Measurements from ENCODE around the gene GRAMD2B. TPM values are rescaled to one million over a fixed set of nuclear protein-coding genes. Genes with fewer than 3 reads are reported as not detected.

Gene GRAMD2B
- total RNA-seq = 1 to 10 TPM; 7.2 to 9.4 TPM
- polyA plus RNA-seq (2013, experiment 1 of 2) = 6.3 TPM
- 6.0 TPM for polyA plus RNA-seq (2013, experiment 2 of 2)
- total RNA-seq = 5.1 to 28.3 (median 11.7) reads per million in 172 experiments

- Histone ChIP-seq H3K27me3 (ENCODE audit: control insufficient read depth in 1 of 2, insufficient read depth in 2 of 2, low read length in 2 of 2) (no peaks in the 10 kb centered on the region), H3K4me1 (ENCODE audit: insufficient read depth, low read length) (peaks cover 10% of the 10 kb centered on the region), H3K4me3 (ENCODE audit: low read length) (peak within 1 kb of the TSS; percentile 72), H3K9me3 (ENCODE audit: control insufficient read depth in 1 of 2, insufficient read depth in 1 of 2, low read length in 2 of 2) (no peaks in the 10 kb centered on the region), H3K36me3 (ENCODE audit: insufficient read depth, low read length) (no peaks in the 10 kb centered on the region), H3K27ac (ENCODE audit: low read depth in 1 of 2, low read length in 2 of 2) (peak within 1 kb of the TSS; percentile 81 to 82)
- ChIA-PET POLR2A (interaction anchor here (1.0 to 4.5 kb wide), 14 partner anchors 10 to 431 kb away, joined by 3 to 72 read pairs (median 10); no protein-coding TSS in a partner anchor), CTCF (interaction anchor here (1.2 kb wide), 1 partner anchor 67 kb away, joined by 4 read pairs; no protein-coding TSS in a partner anchor)
- Mint-ChIP-seq H3K9me3 (no peaks in the 10 kb centered on the region), H3K4me1 (ENCODE audit: low read depth) (peaks cover 48% of the 10 kb centered on the region), H3K36me3 (ENCODE audit: low read depth) (peaks cover 14% of the 10 kb centered on the region), H3K27ac (peak within 1 kb of the TSS; percentile 93), H3K27me3 (no peaks in the 10 kb centered on the region), H3K4me3 (peak within 1 kb of the TSS; percentile 99)
- no peak for TF ChIP-seq CTCF (IDR thresholded peaks at IDR 0.05)
- intact Hi-C loops (cut with DNase I, micrococcal nuclease) = loop anchor here (1.0 to 10.0 kb wide), 7 partner anchors 26 to 1662 kb away; partner anchors contain the start of genes LMNB1 (in 1 of the 2) and SLC12A2 (in 1 of the 2)
- DNase-seq = peak; percentile 38 to 88 (median 57)
- peak; percentile 95 for ATAC-seq (ENCODE audit: poor library complexity)
Measured at GRCh38 chr5:126422994-126423788, at the start of gene GRAMD2B. Gene GRAMD2B, plus strand, starts transcription at chr5:126423409. Its CDS starts 198 bp downstream, at chr5:126423607.

- no peaks in the 10 kb centered on the region for H3K27me3 Mint-ChIP-seq
Measured at GRCh38 chr5:126374109-126374416, 49.1 kb upstream of the GRAMD2B start.

GRCh38 chr5:126376443-126376842 is 46.8 kb upstream of the GRAMD2B start:
- Mint-ChIP-seq H3K4me1 (ENCODE audit: low read depth) (peaks cover 17% of the 10 kb centered on the region), H3K27ac (no peak overlapping the region), H3K9me3 (peaks cover 1% of the 10 kb centered on the region), H3K27me3 (no peaks in the 10 kb centered on the region), H3K4me3 (no peak overlapping the region), H3K36me3 (ENCODE audit: low read depth) (no peaks in the 10 kb centered on the region)
- Histone ChIP-seq H3K4me3 (ENCODE audit: low read length) (no peak overlapping the region), H3K27me3 (ENCODE audit: control insufficient read depth in 1 of 2, insufficient read depth in 2 of 2, low read length in 2 of 2) (no peaks in the 10 kb centered on the region), H3K9me3 (ENCODE audit: control insufficient read depth in 1 of 2, insufficient read depth in 1 of 2, low read length in 2 of 2) (no peaks in the 10 kb centered on the region), H3K4me1 (ENCODE audit: insufficient read depth, low read length) (peaks cover 6% of the 10 kb centered on the region), H3K36me3 (ENCODE audit: insufficient read depth, low read length) (no peaks in the 10 kb centered on the region), H3K27ac (ENCODE audit: low read depth in 1 of 2, low read length in 2 of 2) (no peak overlapping the region)
- ATAC-seq (ENCODE audit: poor library complexity) = no peak
- ChIA-PET CTCF (no interaction called here), POLR2A (no interaction called here)
- intact Hi-C loops (cut with DNase I, micrococcal nuclease) = loop anchor here in 1 of 2 experiments (10.0 kb wide), 1 partner anchor 48 kb away; the partner anchor contains the start of gene GRAMD2B
- no peak for TF ChIP-seq CTCF (IDR thresholded peaks at IDR 0.05)
- no peak for DNase-seq

More at GRCh38 chr5:126374109-126374416, 49.1 kb upstream of the GRAMD2B start:
- DNase-seq (no peak), ATAC-seq (ENCODE audit: poor library complexity) (no peak)
- Mint-ChIP-seq H3K9me3 (no peaks in the 10 kb centered on the region), H3K4me1 (ENCODE audit: low read depth) (peaks cover 17% of the 10 kb centered on the region), H3K36me3 (ENCODE audit: low read depth) (no peaks in the 10 kb centered on the region), H3K27ac (peak overlapping the region; percentile 67), H3K4me3 (no peak overlapping the region)
- no peak overlapping the region for H3K4me3 ChIP-seq (ENCODE audit: low read length)
- no peaks in the 10 kb centered on the region for H3K36me3 ChIP-seq (ENCODE audit: insufficient read depth, low read length)
- TF ChIP-seq CTCF (IDR thresholded peaks at IDR 0.05) = no peak
- H3K27me3 ChIP-seq (ENCODE audit: control insufficient read depth in 1 of 2, insufficient read depth in 2 of 2, low read length in 2 of 2) = no peaks in the 10 kb centered on the region
- ChIA-PET POLR2A (no interaction called here), CTCF (no interaction called here)
- H3K4me1 ChIP-seq (ENCODE audit: insufficient read depth, low read length) = peaks cover 6% of the 10 kb centered on the region
- peak overlapping the region in 1 of 2 donors; percentile 46 for H3K27ac ChIP-seq (ENCODE audit: low read depth in 1 of 2, low read length in 2 of 2)
- no peaks in the 10 kb centered on the region for H3K9me3 ChIP-seq (ENCODE audit: control insufficient read depth in 1 of 2, insufficient read depth in 1 of 2, low read length in 2 of 2)
- intact Hi-C loops (cut with DNase I, micrococcal nuclease) = loop anchor here in 1 of 2 experiments (5.0 to 10.0 kb wide), 2 partner anchors 51 to 73 kb away; partner anchors contain the start of gene GRAMD2B

Measured in CD4-positive, alpha-beta T cell (primary cell).